GM23338 (cell line): ENCODE data around the gene HSD3B7.

ENCODE experiments used
- CREB1 ChIP-seq: fragments of 250-450 bp; sonication (Bioruptor Pico); IDR thresholded peaks from 2 replicates; pipeline ENCODE4 v1.5.0; 2020; ENCODE audit warnings: low read depth, mild to moderate bottlenecking, moderate library complexity
- EZH2 ChIP-seq: fragments of 200-600 bp; sonication (generic); IDR thresholded peaks from one replicate; pipeline ENCODE4 v1.8.0; 2017; ENCODE audit warnings: antibody characterized with exemption, mild to moderate bottlenecking, low read depth; ENCODE audit not compliant: unreplicated experiment
- EZH2phosphoT487 ChIP-seq: fragments of 200-600 bp; sonication (generic); IDR thresholded peaks from one replicate; pipeline ENCODE4 v1.8.1; 2018; ENCODE audit warnings: antibody characterized with exemption; ENCODE audit not compliant: unreplicated experiment
- NANOG ChIP-seq: IDR thresholded peaks from 2 replicates; pipeline ENCODE4 v1.6.1; 2016; ENCODE audit warnings: antibody characterized with exemption, borderline replicate concordance
- POLR2AphosphoS5 ChIP-seq: IDR thresholded peaks from 2 replicates; pipeline ENCODE4 v1.6.1; 2016; ENCODE audit warnings: antibody characterized with exemption, low read depth
- STAT1 ChIP-seq: IDR thresholded peaks from one replicate; pipeline ENCODE4 v1.6.1; 2016; ENCODE audit warnings: antibody characterized with exemption; ENCODE audit not compliant: unreplicated experiment
- ZNF114 ChIP-seq: fragments of 250-450 bp; sonication (Bioruptor Pico); IDR thresholded peaks from 2 replicates; pipeline ENCODE4 v1.5.0; 2020; ENCODE audit warnings: mild to moderate bottlenecking, moderate library complexity
- TF ChIP-seq, protein P1 (sequence below), 2 experiments: fragments of 200-600 bp in 1 of 2; sonication (generic) in 1 of 2; conservative IDR thresholded peaks; 2 replicates each; pipeline versions ENCODE4 v1.5.1 to v1.6.1; 2016 to 2017; ENCODE audit warnings: antibody characterized with exemption in 2 of 2, low read depth in 2 of 2, mild to moderate bottlenecking in 2 of 2, moderate library complexity in 1 of 2
- TF ChIP-seq, protein P2 (sequence below): IDR thresholded peaks from one replicate; pipeline ENCODE4 v1.6.1; 2018; ENCODE audit warnings: antibody characterized with exemption; ENCODE audit not compliant: unreplicated experiment
- TF ChIP-seq, protein P3 (sequence below): fragments of 250-450 bp; sonication (Bioruptor Pico); IDR thresholded peaks from 2 replicates; pipeline ENCODE4 v1.5.0; 2020; ENCODE audit warnings: mild to moderate bottlenecking, moderate library complexity

DNA sequence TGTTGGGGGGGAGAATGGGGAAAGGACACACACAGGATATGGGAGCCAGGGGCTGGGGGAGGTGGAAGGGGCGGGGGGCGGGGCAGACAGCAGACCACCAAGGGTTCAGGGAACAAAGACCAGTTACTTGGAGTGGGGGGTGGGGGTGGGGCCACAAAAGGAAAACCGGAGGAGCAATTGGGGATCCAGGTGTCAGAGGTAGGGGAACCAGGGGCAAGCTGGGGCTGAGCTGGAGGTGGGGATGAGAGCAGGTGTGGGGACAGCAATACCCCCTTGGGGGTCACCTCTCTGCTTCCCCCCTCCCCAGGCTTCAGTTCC lies 37.5 kb upstream of the HSD3B7 start:
- TF ChIP-seq, protein P1, sequence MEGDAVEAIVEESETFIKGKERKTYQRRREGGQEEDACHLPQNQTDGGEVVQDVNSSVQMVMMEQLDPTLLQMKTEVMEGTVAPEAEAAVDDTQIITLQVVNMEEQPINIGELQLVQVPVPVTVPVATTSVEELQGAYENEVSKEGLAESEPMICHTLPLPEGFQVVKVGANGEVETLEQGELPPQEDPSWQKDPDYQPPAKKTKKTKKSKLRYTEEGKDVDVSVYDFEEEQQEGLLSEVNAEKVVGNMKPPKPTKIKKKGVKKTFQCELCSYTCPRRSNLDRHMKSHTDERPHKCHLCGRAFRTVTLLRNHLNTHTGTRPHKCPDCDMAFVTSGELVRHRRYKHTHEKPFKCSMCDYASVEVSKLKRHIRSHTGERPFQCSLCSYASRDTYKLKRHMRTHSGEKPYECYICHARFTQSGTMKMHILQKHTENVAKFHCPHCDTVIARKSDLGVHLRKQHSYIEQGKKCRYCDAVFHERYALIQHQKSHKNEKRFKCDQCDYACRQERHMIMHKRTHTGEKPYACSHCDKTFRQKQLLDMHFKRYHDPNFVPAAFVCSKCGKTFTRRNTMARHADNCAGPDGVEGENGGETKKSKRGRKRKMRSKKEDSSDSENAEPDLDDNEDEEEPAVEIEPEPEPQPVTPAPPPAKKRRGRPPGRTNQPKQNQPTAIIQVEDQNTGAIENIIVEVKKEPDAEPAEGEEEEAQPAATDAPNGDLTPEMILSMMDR (conservative IDR thresholded peaks at IDR 0.05; ENCODE audit: low read depth in 2 of 2), result no peak
- TF ChIP-seq POLR2AphosphoS5, result no peak
- no peak for TF ChIP-seq EZH2phosphoT487
- TF ChIP-seq CREB1 (CRISPR knock-in tag), result no peak
- no peak for TF ChIP-seq EZH2
- no peak for TF ChIP-seq ZNF114
- no peak for TF ChIP-seq STAT1
- TF ChIP-seq, protein P2, sequence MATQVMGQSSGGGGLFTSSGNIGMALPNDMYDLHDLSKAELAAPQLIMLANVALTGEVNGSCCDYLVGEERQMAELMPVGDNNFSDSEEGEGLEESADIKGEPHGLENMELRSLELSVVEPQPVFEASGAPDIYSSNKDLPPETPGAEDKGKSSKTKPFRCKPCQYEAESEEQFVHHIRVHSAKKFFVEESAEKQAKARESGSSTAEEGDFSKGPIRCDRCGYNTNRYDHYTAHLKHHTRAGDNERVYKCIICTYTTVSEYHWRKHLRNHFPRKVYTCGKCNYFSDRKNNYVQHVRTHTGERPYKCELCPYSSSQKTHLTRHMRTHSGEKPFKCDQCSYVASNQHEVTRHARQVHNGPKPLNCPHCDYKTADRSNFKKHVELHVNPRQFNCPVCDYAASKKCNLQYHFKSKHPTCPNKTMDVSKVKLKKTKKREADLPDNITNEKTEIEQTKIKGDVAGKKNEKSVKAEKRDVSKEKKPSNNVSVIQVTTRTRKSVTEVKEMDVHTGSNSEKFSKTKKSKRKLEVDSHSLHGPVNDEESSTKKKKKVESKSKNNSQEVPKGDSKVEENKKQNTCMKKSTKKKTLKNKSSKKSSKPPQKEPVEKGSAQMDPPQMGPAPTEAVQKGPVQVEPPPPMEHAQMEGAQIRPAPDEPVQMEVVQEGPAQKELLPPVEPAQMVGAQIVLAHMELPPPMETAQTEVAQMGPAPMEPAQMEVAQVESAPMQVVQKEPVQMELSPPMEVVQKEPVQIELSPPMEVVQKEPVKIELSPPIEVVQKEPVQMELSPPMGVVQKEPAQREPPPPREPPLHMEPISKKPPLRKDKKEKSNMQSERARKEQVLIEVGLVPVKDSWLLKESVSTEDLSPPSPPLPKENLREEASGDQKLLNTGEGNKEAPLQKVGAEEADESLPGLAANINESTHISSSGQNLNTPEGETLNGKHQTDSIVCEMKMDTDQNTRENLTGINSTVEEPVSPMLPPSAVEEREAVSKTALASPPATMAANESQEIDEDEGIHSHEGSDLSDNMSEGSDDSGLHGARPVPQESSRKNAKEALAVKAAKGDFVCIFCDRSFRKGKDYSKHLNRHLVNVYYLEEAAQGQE, result no peak
- TF ChIP-seq, protein P3, sequence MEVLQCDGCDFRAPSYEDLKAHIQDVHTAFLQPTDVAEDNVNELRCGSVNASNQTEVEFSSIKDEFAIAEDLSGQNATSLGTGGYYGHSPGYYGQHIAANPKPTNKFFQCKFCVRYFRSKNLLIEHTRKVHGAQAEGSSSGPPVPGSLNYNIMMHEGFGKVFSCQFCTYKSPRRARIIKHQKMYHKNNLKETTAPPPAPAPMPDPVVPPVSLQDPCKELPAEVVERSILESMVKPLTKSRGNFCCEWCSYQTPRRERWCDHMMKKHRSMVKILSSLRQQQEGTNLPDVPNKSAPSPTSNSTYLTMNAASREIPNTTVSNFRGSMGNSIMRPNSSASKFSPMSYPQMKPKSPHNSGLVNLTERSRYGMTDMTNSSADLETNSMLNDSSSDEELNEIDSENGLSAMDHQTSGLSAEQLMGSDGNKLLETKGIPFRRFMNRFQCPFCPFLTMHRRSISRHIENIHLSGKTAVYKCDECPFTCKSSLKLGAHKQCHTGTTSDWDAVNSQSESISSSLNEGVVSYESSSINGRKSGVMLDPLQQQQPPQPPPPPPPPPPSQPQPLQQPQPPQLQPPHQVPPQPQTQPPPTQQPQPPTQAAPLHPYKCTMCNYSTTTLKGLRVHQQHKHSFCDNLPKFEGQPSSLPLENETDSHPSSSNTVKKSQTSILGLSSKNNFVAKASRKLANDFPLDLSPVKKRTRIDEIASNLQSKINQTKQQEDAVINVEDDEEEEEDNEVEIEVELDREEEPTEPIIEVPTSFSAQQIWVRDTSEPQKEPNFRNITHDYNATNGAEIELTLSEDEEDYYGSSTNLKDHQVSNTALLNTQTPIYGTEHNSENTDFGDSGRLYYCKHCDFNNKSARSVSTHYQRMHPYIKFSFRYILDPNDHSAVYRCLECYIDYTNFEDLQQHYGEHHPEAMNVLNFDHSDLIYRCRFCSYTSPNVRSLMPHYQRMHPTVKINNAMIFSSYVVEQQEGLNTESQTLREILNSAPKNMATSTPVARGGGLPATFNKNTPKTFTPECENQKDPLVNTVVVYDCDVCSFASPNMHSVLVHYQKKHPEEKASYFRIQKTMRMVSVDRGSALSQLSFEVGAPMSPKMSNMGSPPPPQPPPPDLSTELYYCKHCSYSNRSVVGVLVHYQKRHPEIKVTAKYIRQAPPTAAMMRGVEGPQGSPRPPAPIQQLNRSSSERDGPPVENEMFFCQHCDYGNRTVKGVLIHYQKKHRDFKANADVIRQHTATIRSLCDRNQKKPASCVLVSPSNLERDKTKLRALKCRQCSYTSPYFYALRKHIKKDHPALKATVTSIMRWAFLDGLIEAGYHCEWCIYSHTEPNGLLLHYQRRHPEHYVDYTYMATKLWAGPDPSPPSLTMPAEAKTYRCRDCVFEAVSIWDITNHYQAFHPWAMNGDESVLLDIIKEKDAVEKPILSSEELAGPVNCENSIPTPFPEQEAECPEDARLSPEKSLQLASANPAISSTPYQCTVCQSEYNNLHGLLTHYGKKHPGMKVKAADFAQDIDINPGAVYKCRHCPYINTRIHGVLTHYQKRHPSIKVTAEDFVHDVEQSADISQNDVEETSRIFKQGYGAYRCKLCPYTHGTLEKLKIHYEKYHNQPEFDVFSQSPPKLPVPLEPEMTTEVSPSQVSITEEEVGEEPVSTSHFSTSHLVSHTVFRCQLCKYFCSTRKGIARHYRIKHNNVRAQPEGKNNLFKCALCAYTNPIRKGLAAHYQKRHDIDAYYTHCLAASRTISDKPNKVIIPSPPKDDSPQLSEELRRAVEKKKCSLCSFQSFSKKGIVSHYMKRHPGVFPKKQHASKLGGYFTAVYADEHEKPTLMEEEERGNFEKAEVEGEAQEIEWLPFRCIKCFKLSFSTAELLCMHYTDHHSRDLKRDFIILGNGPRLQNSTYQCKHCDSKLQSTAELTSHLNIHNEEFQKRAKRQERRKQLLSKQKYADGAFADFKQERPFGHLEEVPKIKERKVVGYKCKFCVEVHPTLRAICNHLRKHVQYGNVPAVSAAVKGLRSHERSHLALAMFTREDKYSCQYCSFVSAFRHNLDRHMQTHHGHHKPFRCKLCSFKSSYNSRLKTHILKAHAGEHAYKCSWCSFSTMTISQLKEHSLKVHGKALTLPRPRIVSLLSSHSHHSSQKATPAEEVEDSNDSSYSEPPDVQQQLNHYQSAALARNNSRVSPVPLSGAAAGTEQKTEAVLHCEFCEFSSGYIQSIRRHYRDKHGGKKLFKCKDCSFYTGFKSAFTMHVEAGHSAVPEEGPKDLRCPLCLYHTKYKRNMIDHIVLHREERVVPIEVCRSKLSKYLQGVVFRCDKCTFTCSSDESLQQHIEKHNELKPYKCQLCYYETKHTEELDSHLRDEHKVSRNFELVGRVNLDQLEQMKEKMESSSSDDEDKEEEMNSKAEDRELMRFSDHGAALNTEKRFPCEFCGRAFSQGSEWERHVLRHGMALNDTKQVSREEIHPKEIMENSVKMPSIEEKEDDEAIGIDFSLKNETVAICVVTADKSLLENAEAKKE (CRISPR knock-in tag), result no peak
- no peak for TF ChIP-seq NANOG
